ENCODE data around the gene HLA-A.

DNA sequence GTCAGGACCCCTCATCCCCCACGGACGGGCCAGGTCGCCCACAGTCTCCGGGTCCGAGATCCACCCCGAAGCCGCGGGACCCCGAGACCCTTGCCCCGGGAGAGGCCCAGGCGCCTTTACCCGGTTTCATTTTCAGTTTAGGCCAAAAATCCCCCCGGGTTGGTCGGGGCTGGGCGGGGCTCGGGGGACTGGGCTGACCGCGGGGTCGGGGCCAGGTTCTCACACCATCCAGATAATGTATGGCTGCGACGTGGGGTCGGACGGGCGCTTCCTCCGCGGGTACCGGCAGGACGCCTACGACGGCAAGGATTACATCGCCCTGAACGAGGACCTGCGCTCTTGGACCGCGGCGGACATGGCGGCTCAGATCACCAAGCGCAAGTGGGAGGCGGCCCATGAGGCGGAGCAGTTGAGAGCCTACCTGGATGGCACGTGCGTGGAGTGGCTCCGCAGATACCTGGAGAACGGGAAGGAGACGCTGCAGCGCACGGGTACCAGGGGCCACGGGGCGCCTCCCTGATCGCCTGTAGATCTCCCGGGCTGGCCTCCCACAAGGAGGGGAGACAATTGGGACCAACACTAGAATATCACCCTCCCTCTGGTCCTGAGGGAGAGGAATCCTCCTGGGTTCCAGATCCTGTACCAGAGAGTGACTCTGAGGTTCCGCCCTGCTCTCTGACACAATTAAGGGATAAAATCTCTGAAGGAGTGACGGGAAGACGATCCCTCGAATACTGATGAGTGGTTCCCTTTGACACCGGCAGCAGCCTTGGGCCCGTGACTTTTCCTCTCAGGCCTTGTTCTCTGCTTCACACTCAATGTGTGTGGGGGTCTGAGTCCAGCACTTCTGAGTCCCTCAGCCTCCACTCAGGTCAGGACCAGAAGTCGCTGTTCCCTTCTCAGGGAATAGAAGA is 978 bp downstream of the HLA-A start:
- no peak for TF ChIP-seq POLR2A (IDR thresholded peaks at IDR 0.05)
- TF ChIP-seq, protein P1, sequence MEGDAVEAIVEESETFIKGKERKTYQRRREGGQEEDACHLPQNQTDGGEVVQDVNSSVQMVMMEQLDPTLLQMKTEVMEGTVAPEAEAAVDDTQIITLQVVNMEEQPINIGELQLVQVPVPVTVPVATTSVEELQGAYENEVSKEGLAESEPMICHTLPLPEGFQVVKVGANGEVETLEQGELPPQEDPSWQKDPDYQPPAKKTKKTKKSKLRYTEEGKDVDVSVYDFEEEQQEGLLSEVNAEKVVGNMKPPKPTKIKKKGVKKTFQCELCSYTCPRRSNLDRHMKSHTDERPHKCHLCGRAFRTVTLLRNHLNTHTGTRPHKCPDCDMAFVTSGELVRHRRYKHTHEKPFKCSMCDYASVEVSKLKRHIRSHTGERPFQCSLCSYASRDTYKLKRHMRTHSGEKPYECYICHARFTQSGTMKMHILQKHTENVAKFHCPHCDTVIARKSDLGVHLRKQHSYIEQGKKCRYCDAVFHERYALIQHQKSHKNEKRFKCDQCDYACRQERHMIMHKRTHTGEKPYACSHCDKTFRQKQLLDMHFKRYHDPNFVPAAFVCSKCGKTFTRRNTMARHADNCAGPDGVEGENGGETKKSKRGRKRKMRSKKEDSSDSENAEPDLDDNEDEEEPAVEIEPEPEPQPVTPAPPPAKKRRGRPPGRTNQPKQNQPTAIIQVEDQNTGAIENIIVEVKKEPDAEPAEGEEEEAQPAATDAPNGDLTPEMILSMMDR (IDR thresholded peaks at IDR 0.05) = no peak

All from right lobe of liver (tissue), 4 donors.